ENCODE results near the gene KCNC1.
A peak's percentile ranks its signal among the peaks of the same experiment; 100 is the strongest.

KCNC1 gene

GRCh38 chr11:17782603-17783337, 48.2 kb downstream of the KCNC1 start:
- TF ChIP-seq CTCF (IDR thresholded peaks at IDR 0.05; ENCODE audit: low read depth, low read length, missing control alignments): no peak
- H3K27me3 ChIP-seq (replicated peaks): no peaks in the 10 kb centered on the region
- in situ Hi-C loops (cut with HindIII; ENCODE audit: low pct_ligation_motif_present, low sequenced_read_pairs): no loop called here
- H3K27ac ChIP-seq: no peak overlapping the region
- no peaks in the 10 kb centered on the region for H3K36me3 ChIP-seq (replicated peaks)
- no peak overlapping the region for H3K4me3 ChIP-seq (ENCODE audit: low read depth, low read length)
- DNase-seq: no peak

GRCh38 chr11:17783878-17784277, 49.3 kb downstream of the KCNC1 start:
- DNase-seq: no peak
- Histone ChIP-seq H3K36me3 (replicated peaks) (no peaks in the 10 kb centered on the region), H3K27ac (no peak overlapping the region), H3K4me3 (ENCODE audit: low read depth, low read length) (no peak overlapping the region), H3K27me3 (replicated peaks) (no peaks in the 10 kb centered on the region)
- in situ Hi-C loops (cut with HindIII; ENCODE audit: low pct_ligation_motif_present, low sequenced_read_pairs): no loop called here
- TF ChIP-seq CTCF (IDR thresholded peaks at IDR 0.05; ENCODE audit: low read depth, low read length, missing control alignments): no peak

DNA sequence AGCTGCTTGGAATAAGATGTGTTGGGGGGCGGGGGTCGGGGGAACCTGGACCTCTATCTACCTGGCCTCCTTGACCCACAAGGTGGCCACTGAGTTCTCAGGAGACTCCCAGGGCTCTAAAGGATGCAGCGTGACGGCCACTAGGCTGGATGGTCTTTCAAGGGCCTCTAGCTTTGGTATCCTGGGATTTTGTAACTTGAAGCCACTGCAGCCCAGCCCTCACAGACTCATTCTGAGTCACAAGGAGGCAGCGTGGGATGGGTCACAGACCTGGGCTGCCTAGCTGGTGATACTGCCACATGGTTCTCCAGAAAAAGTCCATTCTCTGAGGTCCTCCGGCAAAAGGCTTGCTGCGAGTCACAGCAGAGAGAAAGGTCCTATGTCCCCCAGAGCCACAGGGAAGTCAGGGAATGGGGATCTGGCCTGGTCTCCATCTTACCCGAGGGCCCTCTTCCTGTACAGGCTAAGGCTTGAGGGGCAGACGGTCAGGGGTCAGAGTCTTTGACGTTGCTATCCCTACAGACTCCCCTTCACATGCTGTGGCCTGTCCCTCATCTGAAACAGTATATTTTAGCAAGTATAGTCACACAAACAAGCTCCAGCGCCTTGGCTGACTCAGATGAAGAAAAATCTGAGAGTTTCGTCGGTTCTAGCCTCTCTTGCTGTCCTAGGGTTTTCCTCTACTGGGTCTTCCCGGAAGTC, 52.4 kb downstream of the KCNC1 start:
- H3K36me3 ChIP-seq (replicated peaks): no peaks in the 10 kb centered on the region
- DNase-seq: peak; percentile 91
- H3K27me3 ChIP-seq (replicated peaks): no peaks in the 10 kb centered on the region
- no peak overlapping the region for H3K4me3 ChIP-seq (ENCODE audit: low read depth, low read length)
- in situ Hi-C loops (cut with HindIII; ENCODE audit: low pct_ligation_motif_present, low sequenced_read_pairs): no loop called here
- peak overlapping the region; percentile 76 for H3K27ac ChIP-seq
- peak; percentile 29 for TF ChIP-seq CTCF (IDR thresholded peaks at IDR 0.05; ENCODE audit: low read depth, low read length, missing control alignments)

DNA sequence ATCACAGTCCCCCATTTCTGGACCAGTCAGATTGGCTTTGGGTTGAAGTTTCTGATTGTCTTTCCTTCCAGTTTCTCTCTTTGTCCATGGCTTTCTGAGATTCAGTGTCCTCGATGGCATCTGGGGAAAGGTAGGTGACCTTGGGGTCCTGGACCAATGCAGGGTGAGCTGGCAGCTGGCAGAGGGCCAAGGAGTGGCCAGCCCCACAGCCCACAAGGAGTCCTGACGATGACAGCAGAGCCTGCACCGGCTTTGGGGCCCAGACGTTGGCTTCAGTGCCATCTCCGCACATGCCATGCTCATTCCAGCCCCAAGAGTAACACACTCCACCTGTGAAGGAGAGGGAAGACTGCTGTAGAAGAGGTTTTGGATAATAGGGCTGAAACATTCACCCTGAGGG, 53.5 kb downstream of the KCNC1 start:
- Histone ChIP-seq H3K4me3 (ENCODE audit: low read depth, low read length) (no peak overlapping the region), H3K27me3 (replicated peaks) (no peaks in the 10 kb centered on the region), H3K36me3 (replicated peaks) (no peaks in the 10 kb centered on the region), H3K27ac (no peak overlapping the region)
- in situ Hi-C loops (cut with HindIII; ENCODE audit: low pct_ligation_motif_present, low sequenced_read_pairs): no loop called here
- no peak for TF ChIP-seq CTCF (IDR thresholded peaks at IDR 0.05; ENCODE audit: low read depth, low read length, missing control alignments)
- no peak for DNase-seq

DNA sequence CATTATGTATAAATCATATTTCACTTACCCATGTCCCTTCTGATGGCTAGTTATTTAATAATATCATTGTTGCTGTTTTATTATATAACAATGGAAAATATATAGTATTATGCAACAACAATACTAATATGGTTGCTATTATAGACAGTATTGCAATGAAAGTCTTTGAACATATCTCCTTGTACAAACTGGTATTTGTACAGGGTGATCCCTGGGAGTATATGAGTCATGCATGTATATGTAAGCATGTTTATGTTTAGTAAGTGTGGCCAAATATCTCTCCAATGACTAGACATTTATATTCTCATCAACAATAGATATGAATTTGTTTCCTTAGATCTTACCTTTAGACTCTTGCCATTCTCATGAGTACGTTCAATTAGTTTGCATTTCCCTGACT, 55.9 kb downstream of the KCNC1 start:
- Histone ChIP-seq H3K27ac (peak overlapping the region; percentile 39), H3K4me3 (ENCODE audit: low read depth, low read length) (no peak overlapping the region), H3K27me3 (replicated peaks) (no peaks in the 10 kb centered on the region), H3K36me3 (replicated peaks) (no peaks in the 10 kb centered on the region)
- TF ChIP-seq CTCF (IDR thresholded peaks at IDR 0.05; ENCODE audit: low read depth, low read length, missing control alignments): no peak
- in situ Hi-C loops (cut with HindIII; ENCODE audit: low pct_ligation_motif_present, low sequenced_read_pairs): no loop called here
- peak; percentile 46 for DNase-seq
